IMR-90 (cell line): ENCODE measurements around the gene F2RL1.

Experiments used
- POLR2A ChIP-seq: IDR thresholded peaks from 2 replicates; pipeline ENCODE4 v1.6.1; 2012; ENCODE audit warnings: mild to moderate bottlenecking, low read depth, low read length
- RCOR1 ChIP-seq: IDR thresholded peaks from 2 replicates; pipeline ENCODE4 v1.6.1; 2012; ENCODE audit warnings: mild to moderate bottlenecking, low read length, improper control_type of control experiment; ENCODE audit not compliant: insufficient replicate concordance
- TF ChIP-seq, protein P1 (sequence below): conservative IDR thresholded peaks from 2 replicates; pipeline ENCODE4 v1.5.1; 2012; ENCODE audit warnings: mild to moderate bottlenecking, low read depth, low read length, improper control_type of control experiment

DNA sequence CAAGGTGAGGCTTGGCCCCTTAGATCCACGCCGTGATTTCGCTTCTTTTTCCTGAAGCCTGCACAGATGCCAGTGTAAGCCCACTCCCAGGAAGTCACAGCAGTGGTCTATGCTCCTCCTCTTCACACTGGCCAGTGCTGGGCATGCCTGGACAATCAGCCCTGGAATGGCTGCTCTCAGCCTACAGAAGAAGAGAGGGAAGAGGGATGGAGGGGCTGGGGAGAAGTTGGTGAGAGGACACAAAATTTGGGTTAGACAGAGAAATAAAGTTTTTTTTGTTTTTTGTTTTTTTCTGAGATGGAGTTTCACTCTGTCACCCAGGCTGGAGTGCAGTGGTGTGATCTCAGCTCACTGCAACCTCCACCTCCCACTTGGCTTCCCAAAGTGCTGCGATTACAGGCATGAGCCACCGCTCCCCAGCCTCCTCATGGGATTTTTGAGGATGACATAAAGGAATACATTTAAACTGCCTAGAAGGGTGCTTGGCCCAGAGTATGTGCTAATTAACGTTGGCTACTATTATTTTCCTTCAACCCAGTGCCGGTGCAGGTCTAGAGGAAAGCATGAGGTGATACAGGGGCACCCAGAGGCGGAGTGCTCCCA lies 31.8 kb downstream of the F2RL1 start:
- TF ChIP-seq, protein P1, sequence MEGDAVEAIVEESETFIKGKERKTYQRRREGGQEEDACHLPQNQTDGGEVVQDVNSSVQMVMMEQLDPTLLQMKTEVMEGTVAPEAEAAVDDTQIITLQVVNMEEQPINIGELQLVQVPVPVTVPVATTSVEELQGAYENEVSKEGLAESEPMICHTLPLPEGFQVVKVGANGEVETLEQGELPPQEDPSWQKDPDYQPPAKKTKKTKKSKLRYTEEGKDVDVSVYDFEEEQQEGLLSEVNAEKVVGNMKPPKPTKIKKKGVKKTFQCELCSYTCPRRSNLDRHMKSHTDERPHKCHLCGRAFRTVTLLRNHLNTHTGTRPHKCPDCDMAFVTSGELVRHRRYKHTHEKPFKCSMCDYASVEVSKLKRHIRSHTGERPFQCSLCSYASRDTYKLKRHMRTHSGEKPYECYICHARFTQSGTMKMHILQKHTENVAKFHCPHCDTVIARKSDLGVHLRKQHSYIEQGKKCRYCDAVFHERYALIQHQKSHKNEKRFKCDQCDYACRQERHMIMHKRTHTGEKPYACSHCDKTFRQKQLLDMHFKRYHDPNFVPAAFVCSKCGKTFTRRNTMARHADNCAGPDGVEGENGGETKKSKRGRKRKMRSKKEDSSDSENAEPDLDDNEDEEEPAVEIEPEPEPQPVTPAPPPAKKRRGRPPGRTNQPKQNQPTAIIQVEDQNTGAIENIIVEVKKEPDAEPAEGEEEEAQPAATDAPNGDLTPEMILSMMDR = no peak
- TF ChIP-seq POLR2A (no peak), RCOR1 (no peak)
